Measurements from ENCODE around the gene PRUNE2. TPM values are rescaled to one million over a fixed set of nuclear protein-coding genes. Genes with fewer than 3 reads are reported as not detected.

Gene PRUNE2
- polyA plus RNA-seq, 1 donor (not counting 4 experiments of a cell fraction or from before 2014, with no cell fraction given) = 0.41 TPM

GRCh38 chr9:76787677-76788076 lies 118.2 kb downstream of the PRUNE2 start:
- H3K4me2 ChIP-seq (ENCODE audit: control insufficient read depth, extremely low read depth, insufficient read depth, low read depth, low read length) = no peak overlapping the region
- no peaks in the 10 kb centered on the region for H4K20me1 ChIP-seq (ENCODE audit: control insufficient read depth, extremely low read depth, insufficient read depth, low read length)
- no peak overlapping the region for H2AFZ ChIP-seq (ENCODE audit: control insufficient read depth, low read length)
- no peak overlapping the region for H3K27ac ChIP-seq (ENCODE audit: control insufficient read depth, insufficient read depth, low read length)
- FAIRE-seq (no peak), DNase-seq (ENCODE audit: low read depth, low spot score) (no peak)
- H3K9me3 ChIP-seq (ENCODE audit: control insufficient read depth, low read depth, low read length) = no peaks in the 10 kb centered on the region
- no peak overlapping the region for H3K4me3 ChIP-seq (ENCODE audit: control insufficient read depth in 2 of 3, extremely low read depth in 1 of 3, insufficient read depth in 2 of 3, low read depth in 1 of 3, low read length in 3 of 3)
- no peaks in the 10 kb centered on the region for H3K79me2 ChIP-seq (ENCODE audit: control insufficient read depth, insufficient read depth, low read length)
- H3K4me1 ChIP-seq (ENCODE audit: control insufficient read depth, extremely low read depth, insufficient read depth, low read length) = no peaks in the 10 kb centered on the region
- TF ChIP-seq CTCF (optimal IDR thresholded peaks at IDR 0.05 in 1 of 3, IDR thresholded peaks at IDR 0.05 in 1 of 3, conservative IDR thresholded peaks at IDR 0.05 in 1 of 3; ENCODE audit: extremely low read depth in 1 of 3, insufficient read depth in 2 of 3, low read length in 3 of 3) (no peak), EZH2 (IDR thresholded peaks at IDR 0.05; ENCODE audit: low read length) (no peak)
- H3K36me3 ChIP-seq (ENCODE audit: control insufficient read depth in 2 of 2, extremely low read depth in 1 of 2, insufficient read depth in 2 of 2, low read length in 2 of 2) = no peaks in the 10 kb centered on the region
- no peak overlapping the region for H3K9ac ChIP-seq (ENCODE audit: control insufficient read depth, extremely low read depth, insufficient read depth, low read length)
- dilution Hi-C loops (cut with MboI; ENCODE audit: extremely low pct_ligation_motif_present, low sequenced_read_pairs) = no loop called here
- no peaks in the 10 kb centered on the region for H3K27me3 ChIP-seq (ENCODE audit: control insufficient read depth, extremely low read depth, insufficient read depth, low read length)
- H3K9me1 ChIP-seq (ENCODE audit: control insufficient read depth, extremely low read depth, insufficient read depth, low read length) = no peaks in the 10 kb centered on the region

GRCh38 chr9:76785501-76785900 lies 120.4 kb downstream of the PRUNE2 start:
- no peaks in the 10 kb centered on the region for H3K9me1 ChIP-seq (ENCODE audit: control insufficient read depth, extremely low read depth, insufficient read depth, low read length)
- no peaks in the 10 kb centered on the region for H3K79me2 ChIP-seq (ENCODE audit: control insufficient read depth, insufficient read depth, low read length)
- no peak for TF ChIP-seq EZH2 (IDR thresholded peaks at IDR 0.05; ENCODE audit: low read length)
- no peak for TF ChIP-seq CTCF (optimal IDR thresholded peaks at IDR 0.05 in 1 of 3, IDR thresholded peaks at IDR 0.05 in 1 of 3, conservative IDR thresholded peaks at IDR 0.05 in 1 of 3; ENCODE audit: extremely low read depth in 1 of 3, insufficient read depth in 2 of 3, low read length in 3 of 3)
- DNase-seq (ENCODE audit: low read depth, low spot score) (no peak), FAIRE-seq (no peak)
- H3K9me3 ChIP-seq (ENCODE audit: control insufficient read depth, low read depth, low read length) = no peaks in the 10 kb centered on the region
- dilution Hi-C loops (cut with MboI; ENCODE audit: extremely low pct_ligation_motif_present, low sequenced_read_pairs) = no loop called here
- H3K36me3 ChIP-seq (ENCODE audit: control insufficient read depth in 2 of 2, extremely low read depth in 1 of 2, insufficient read depth in 2 of 2, low read length in 2 of 2) = no peaks in the 10 kb centered on the region
- H3K4me1 ChIP-seq (ENCODE audit: control insufficient read depth, extremely low read depth, insufficient read depth, low read length) = no peaks in the 10 kb centered on the region
- no peak overlapping the region for H3K9ac ChIP-seq (ENCODE audit: control insufficient read depth, extremely low read depth, insufficient read depth, low read length)
- no peaks in the 10 kb centered on the region for H4K20me1 ChIP-seq (ENCODE audit: control insufficient read depth, extremely low read depth, insufficient read depth, low read length)
- H2AFZ ChIP-seq (ENCODE audit: control insufficient read depth, low read length) = no peak overlapping the region
- H3K4me2 ChIP-seq (ENCODE audit: control insufficient read depth, extremely low read depth, insufficient read depth, low read depth, low read length) = no peak overlapping the region
- no peak overlapping the region for H3K27ac ChIP-seq (ENCODE audit: control insufficient read depth, insufficient read depth, low read length)
- H3K27me3 ChIP-seq (ENCODE audit: control insufficient read depth, extremely low read depth, insufficient read depth, low read length) = no peaks in the 10 kb centered on the region
- no peak overlapping the region for H3K4me3 ChIP-seq (ENCODE audit: control insufficient read depth in 2 of 3, extremely low read depth in 1 of 3, insufficient read depth in 2 of 3, low read depth in 1 of 3, low read length in 3 of 3)

Data from keratinocyte (primary cell).